ENCODE data around the gene MRPS14. TPM values are rescaled to one million over a fixed set of nuclear protein-coding genes. Genes with fewer than 3 reads are reported as not detected.

The MRPS14 gene
- total RNA-seq, 1 donor from 2014 or later, result 20.3 TPM

- no peak overlapping the region for H3K27ac Mint-ChIP-seq (ENCODE audit: unreplicated experiment)
- Histone ChIP-seq H2AFZ (ENCODE audit: low read depth, low read length) (no peak overlapping the region), H3K9ac (ENCODE audit: low read length) (no peak overlapping the region), H4K20me1 (ENCODE audit: insufficient read depth, low read length) (no peaks in the 10 kb centered on the region), H3K27me3 (ENCODE audit: insufficient read depth, low read length) (no peaks in the 10 kb centered on the region), H3K36me3 (ENCODE audit: insufficient read depth, low read length) (no peaks in the 10 kb centered on the region), H3K4me2 (ENCODE audit: low read length) (no peak overlapping the region), H3K9me3 (ENCODE audit: insufficient read depth, low read depth, low read length) (no peaks in the 10 kb centered on the region), H3K79me2 (ENCODE audit: insufficient read depth, low read length) (no peaks in the 10 kb centered on the region), H3K4me3 (ENCODE audit: insufficient read depth, low read depth, low read length) (no peak overlapping the region), H3K27ac (ENCODE audit: low read depth, low read length) (no peak overlapping the region), H3K4me1 (ENCODE audit: insufficient read depth, low read length) (no peaks in the 10 kb centered on the region)
- H3K27me3 Mint-ChIP-seq (ENCODE audit: low read depth, unreplicated experiment), result peaks cover 15% of the 10 kb centered on the region
- DNase-seq (ENCODE audit: low read depth), result no peak
- TF ChIP-seq CTCF (IDR thresholded peaks at IDR 0.05; ENCODE audit: insufficient read depth, low read depth, low read length) (no peak), EZH2 (IDR thresholded peaks at IDR 0.05; ENCODE audit: insufficient read depth, low read length) (no peak)
- peaks cover 4% of the 10 kb centered on the region for H3K9me3 Mint-ChIP-seq (ENCODE audit: unreplicated experiment)
- no peaks in the 10 kb centered on the region for H3K36me3 Mint-ChIP-seq (ENCODE audit: low read depth, unreplicated experiment)
- no peak for FAIRE-seq
- H3K4me3 Mint-ChIP-seq (ENCODE audit: unreplicated experiment), result no peak overlapping the region
- no peaks in the 10 kb centered on the region for H3K4me1 Mint-ChIP-seq (ENCODE audit: low read depth, unreplicated experiment)
Observed at GRCh38 chr1:175043824-175044223, 20.6 kb upstream of the MRPS14 start.

- no peaks in the 10 kb centered on the region for H3K79me2 ChIP-seq (ENCODE audit: insufficient read depth, low read length)
- no peaks in the 10 kb centered on the region for H3K36me3 ChIP-seq (ENCODE audit: insufficient read depth, low read length)
- no peak overlapping the region for H3K4me3 ChIP-seq (ENCODE audit: insufficient read depth, low read depth, low read length)
- Mint-ChIP-seq H3K27ac (ENCODE audit: unreplicated experiment) (no peak overlapping the region), H3K9me3 (ENCODE audit: unreplicated experiment) (peaks cover 4% of the 10 kb centered on the region), H3K4me3 (ENCODE audit: unreplicated experiment) (no peak overlapping the region), H3K27me3 (ENCODE audit: low read depth, unreplicated experiment) (peaks cover 15% of the 10 kb centered on the region), H3K36me3 (ENCODE audit: low read depth, unreplicated experiment) (no peaks in the 10 kb centered on the region), H3K4me1 (ENCODE audit: low read depth, unreplicated experiment) (no peaks in the 10 kb centered on the region)
- no peak overlapping the region for H3K4me2 ChIP-seq (ENCODE audit: low read length)
- DNase-seq (ENCODE audit: low read depth) (no peak), FAIRE-seq (no peak)
- H3K4me1 ChIP-seq (ENCODE audit: insufficient read depth, low read length), result no peaks in the 10 kb centered on the region
- no peaks in the 10 kb centered on the region for H3K27me3 ChIP-seq (ENCODE audit: insufficient read depth, low read length)
- H2AFZ ChIP-seq (ENCODE audit: low read depth, low read length), result no peak overlapping the region
- TF ChIP-seq CTCF (IDR thresholded peaks at IDR 0.05; ENCODE audit: insufficient read depth, low read depth, low read length), result no peak
- TF ChIP-seq EZH2 (IDR thresholded peaks at IDR 0.05; ENCODE audit: insufficient read depth, low read length), result no peak
- no peak overlapping the region for H3K27ac ChIP-seq (ENCODE audit: low read depth, low read length)
- H4K20me1 ChIP-seq (ENCODE audit: insufficient read depth, low read length), result no peaks in the 10 kb centered on the region
- no peak overlapping the region for H3K9ac ChIP-seq (ENCODE audit: low read length)
- H3K9me3 ChIP-seq (ENCODE audit: insufficient read depth, low read depth, low read length), result no peaks in the 10 kb centered on the region
Observed at GRCh38 chr1:175042650-175043049, 19.4 kb upstream of the MRPS14 start.

GRCh38 chr1:175040324-175040879 lies 17.2 kb upstream of the MRPS14 start:
- H3K9ac ChIP-seq (ENCODE audit: low read length), result no peak overlapping the region
- no peaks in the 10 kb centered on the region for H3K36me3 ChIP-seq (ENCODE audit: insufficient read depth, low read length)
- H3K79me2 ChIP-seq (ENCODE audit: insufficient read depth, low read length), result no peaks in the 10 kb centered on the region
- no peaks in the 10 kb centered on the region for H3K9me3 ChIP-seq (ENCODE audit: insufficient read depth, low read depth, low read length)
- Mint-ChIP-seq H3K36me3 (ENCODE audit: low read depth, unreplicated experiment) (no peaks in the 10 kb centered on the region), H3K4me3 (ENCODE audit: unreplicated experiment) (no peak overlapping the region), H3K27ac (ENCODE audit: unreplicated experiment) (no peak overlapping the region), H3K27me3 (ENCODE audit: low read depth, unreplicated experiment) (peaks cover 23% of the 10 kb centered on the region), H3K4me1 (ENCODE audit: low read depth, unreplicated experiment) (peaks cover 10% of the 10 kb centered on the region), H3K9me3 (ENCODE audit: unreplicated experiment) (peaks cover 4% of the 10 kb centered on the region)
- no peak overlapping the region for H2AFZ ChIP-seq (ENCODE audit: low read depth, low read length)
- no peaks in the 10 kb centered on the region for H3K4me1 ChIP-seq (ENCODE audit: insufficient read depth, low read length)
- no peak overlapping the region for H3K4me3 ChIP-seq (ENCODE audit: insufficient read depth, low read depth, low read length)
- no peaks in the 10 kb centered on the region for H4K20me1 ChIP-seq (ENCODE audit: insufficient read depth, low read length)
- no peak overlapping the region for H3K27ac ChIP-seq (ENCODE audit: low read depth, low read length)
- DNase-seq (ENCODE audit: low read depth) (no peak), FAIRE-seq (no peak)
- no peaks in the 10 kb centered on the region for H3K27me3 ChIP-seq (ENCODE audit: insufficient read depth, low read length)
- no peak overlapping the region for H3K4me2 ChIP-seq (ENCODE audit: low read length)
- TF ChIP-seq CTCF (IDR thresholded peaks at IDR 0.05; ENCODE audit: insufficient read depth, low read depth, low read length) (no peak), EZH2 (IDR thresholded peaks at IDR 0.05; ENCODE audit: insufficient read depth, low read length) (no peak)
